NCI-H1694 (cell line): ENCODE results near the gene BPIFA1.

Experiments
- DNase-seq: peaks from one replicate; lab custom pipeline; 2025; lab: John Stamatoyannopoulos, UW

Gene BPIFA1

DNA sequence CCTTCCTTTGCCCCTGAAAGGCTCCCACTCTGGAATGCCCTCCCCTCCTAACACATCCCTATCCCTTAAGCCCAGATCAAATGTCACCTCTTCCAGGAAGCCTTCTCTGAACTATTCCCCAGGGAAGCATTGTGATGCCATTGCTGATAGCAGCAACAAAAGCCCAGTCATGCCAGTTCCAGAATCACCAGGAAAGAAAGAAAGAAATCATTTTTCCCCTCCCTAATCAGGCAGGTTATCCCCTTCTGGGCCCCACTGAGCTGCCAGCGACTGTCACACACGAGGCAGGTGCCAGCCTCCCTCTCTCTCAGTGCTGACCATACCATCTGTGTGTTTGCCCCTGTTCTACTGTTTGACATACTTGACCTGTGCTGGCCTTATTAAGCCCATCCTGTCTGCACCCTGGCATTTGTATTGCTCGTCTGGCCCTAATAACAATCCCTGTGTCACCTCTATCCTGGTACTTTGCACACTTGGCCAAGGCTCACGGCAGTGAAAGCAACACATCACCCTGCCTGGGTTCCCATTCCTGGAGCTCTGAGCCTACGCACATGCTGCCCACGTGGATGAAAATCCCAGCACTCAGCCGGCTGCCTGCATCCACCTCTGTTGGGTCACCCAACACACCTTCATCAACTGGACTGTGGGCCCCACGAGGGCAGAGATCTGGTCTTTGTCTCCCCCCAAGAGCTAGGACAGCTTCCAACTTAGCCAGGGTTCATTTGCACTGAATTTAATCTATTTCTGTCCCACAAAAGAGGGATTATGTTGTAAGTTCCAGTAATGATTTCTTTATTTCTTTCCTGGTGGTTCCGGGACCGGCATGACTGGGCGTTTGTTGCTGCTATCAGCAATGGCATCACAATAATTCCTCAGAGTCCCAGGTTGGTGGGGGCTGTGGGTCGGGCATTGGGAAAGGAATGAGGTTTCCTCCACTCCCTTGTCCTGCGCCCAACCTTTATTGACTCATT is 42.0 kb downstream of the BPIFA1 start:
- DNase-seq = no peak

- DNase-seq = no peak
Observed at GRCh38 chr20:33278700-33279099, 42.9 kb downstream of the BPIFA1 start.

- DNase-seq = no peak
Observed at GRCh38 chr20:33279261-33279910, 43.6 kb downstream of the BPIFA1 start.

DNA sequence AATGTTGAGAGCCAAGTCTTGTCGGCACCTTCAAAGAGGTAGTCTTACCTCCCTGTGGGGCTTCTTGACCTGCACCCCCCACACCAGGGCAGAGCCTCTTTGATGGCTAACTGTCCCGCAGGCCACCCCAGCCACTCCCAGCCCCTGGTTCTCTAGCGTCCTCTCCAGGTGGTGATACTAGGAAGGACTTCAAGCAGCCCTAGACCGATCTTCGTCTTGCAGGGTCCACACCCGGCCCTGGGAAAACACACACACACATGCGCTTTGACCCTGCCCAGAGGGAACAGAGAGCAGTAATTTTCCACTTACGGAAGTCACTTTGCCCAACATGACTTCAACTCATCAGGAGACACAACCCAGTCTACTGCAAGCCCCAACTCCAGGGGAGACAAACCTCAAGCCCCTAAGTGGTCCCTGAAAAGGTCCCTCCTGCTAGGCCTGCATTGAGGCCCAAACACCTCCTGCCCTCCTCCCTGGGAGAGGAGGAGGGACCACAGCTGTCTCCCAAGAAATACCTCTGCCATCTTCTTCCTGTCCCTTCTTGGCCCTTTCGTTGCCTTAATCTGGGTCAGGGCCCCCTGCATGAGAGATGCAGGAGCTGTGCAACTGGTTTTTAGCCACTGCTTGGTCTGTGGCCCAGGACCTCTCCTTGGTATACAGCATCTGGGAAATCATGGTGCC is 44.3 kb downstream of the BPIFA1 start:
- DNase-seq = no peak

- no peak for DNase-seq
Observed at GRCh38 chr20:33280775-33281174, 45.0 kb downstream of the BPIFA1 start.

- DNase-seq = no peak
Observed at GRCh38 chr20:33281550-33282146, 45.9 kb downstream of the BPIFA1 start.

DNA sequence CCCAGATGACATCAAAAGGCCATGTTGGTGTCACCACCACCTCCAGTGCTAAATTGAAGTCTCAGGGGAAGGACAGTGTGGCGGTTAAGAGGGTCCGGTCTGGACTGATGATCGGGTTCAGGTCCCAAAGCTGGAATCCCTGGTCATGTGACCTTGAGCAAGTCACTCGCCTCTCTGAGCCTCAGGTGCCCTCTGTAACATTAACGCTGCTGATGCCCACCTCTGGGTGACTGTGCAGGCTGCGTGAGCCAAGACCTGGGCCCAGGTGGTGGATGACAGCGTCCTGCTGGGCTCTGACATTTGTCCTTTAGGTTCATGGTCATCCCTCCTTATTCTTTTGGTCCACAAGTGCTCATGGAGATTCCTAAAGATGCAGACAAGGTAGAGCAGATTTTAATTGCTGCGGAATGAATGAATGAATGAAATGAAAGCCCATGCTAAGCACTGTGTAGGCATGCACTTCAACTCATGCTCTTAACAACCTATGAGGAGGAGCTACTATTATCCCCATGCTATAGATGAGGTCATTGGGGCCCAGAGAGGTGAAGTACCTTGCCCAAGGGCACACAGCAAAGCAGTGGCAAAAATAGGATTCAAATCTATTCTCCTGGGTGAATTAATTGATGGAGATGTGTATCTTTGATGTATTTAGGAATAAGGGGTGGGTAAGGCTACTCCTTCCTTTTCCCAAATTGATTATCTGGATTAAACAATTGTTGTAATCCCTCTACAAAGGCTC is 46.6 kb downstream of the BPIFA1 start:
- no peak for DNase-seq

DNA sequence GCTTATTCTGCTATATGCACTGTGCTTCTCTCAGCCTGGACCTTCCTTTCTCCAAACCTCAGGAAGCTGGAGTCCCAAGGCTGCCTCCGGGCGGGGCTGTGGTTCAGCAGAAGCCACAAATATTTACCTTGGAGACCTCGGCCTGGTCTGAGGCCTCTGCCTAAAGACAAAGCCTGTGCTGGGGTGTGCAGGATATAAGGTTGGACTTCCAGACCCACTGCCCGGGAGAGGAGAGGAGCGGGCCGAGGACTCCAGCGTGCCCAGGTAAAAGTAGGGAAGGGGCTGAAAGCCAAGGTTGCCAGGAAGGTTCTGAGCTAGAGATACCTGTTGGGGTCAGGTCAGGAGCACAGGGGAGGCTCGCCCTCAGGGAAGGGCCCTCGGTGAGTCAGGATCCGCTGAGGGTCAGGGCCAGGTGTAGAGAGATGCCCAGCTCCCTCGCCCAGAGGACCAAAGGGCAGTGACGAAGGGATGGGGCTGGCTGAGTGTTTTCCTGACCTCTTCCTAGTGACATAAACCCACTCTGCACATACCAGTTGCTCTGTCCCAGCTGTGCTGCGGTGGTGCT is 47.3 kb downstream of the BPIFA1 start, which contains the start of gene BPIFB1:
Gene BPIFB1, plus strand, starts transcription at position 224 of the 565 bp plus-strand sequence. CDS start 2,860 bp downstream, outside the sequence.
- DNase-seq = no peak

DNA sequence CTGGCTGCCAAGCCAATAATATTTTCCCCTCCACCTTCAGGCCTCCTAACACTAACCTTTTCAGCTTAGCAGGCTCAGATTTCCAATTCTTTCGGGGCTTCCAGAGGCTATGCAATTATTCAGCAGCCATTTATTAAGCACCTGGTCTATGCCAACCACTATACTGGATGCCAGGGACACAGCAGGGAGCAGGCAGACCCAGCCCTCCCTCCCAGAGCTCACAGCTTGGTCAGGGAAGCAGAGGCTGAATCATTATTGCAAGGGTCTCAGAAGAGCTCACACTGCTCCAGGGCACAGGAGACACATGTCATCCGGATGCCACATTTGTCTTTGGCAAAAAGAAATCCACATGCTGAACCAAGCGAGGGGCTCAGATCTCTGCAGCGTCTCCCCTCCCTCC is 48.5 kb downstream of the BPIFA1 start:
- DNase-seq = no peak

DNA sequence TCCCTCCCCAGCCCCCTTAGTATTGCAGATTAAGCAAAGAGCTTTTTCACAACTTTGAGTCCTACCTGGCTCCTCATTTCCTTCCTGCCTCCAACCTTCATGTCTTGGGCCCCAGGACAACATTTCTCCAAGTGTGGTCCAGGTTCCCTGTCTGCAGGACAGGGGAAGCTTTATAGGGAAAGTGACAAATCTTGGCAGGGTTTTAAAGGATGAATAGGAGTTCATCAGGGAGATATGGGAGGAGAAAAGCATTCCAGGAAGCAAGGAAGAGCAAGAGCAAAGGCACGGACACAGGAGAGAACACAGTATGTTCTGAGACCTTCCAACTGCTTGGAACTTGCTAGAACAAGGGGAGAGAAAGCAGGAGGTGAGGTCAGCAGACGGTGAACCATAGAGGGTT is 49.1 kb downstream of the BPIFA1 start:
- no peak for DNase-seq

GRCh38 chr20:33285861-33286495 is 50.2 kb downstream of the BPIFA1 start:
- no peak for DNase-seq

DNA sequence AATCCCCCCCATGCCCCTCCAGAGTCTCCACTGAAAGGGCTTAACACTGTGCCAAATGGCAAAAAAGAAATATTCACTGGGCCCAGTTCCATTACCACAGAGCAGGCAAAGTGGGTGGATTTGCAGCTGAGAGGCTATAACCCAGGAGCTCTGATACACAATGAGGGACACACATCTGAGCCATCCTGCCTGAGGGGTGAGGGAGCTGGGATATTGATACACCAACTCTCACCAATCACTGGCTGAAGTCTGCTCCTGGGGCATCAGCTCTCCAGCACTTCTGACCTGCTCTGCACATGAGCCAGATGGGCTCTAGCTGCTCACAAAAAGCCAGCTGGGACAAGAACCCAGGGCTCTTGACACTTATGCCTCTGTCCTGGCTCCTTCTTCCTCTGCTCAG is 52.1 kb downstream of the BPIFA1 start:
- no peak for DNase-seq

- no peak for DNase-seq
Observed at GRCh38 chr20:33290852-33291251, 55.1 kb downstream of the BPIFA1 start.

DNA sequence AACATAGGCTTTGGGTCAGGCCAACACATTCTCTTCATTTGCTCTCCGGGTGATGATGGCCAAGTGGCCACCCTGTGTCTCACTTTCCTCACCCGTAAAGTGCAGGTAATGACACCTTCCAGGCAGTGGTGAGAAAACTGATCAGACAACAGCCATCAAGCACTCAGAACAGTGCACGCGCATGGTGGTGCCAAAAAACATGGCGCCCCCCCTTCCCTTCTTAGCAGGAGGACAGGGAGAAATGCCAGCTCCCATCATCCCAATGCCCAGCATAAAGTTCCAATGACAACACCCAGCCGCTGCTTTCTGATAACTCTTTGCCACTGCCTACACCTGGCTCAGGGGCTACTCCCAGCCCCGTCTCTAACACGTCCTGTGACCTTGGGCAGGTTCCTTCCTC is 55.6 kb downstream of the BPIFA1 start:
- no peak for DNase-seq

DNA sequence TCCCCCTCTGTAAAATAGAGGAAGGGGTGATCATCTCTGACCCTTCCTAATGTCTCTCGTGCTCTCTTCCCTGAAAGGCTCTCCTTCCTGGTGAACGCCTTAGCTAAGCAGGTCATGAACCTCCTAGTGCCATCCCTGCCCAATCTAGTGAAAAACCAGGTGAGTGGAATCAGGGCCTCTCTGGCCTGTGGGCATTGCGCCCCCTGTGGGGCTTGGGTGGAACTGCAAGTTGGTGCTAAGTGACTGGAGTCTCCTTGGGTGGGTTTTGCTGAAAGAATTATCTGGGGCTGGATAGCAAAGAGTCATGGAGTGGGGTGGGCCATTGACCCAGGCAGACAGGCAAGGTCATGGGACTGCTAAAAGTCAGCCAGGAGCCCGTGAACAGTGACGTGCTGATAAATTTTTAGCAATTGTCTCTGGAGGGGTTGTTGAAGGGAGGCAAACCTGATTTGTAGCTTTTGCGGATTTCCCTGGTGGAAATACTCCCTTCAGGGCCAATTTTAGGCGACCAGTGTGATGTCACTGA is 56.1 kb downstream of the BPIFA1 start:
- peak; percentile 23 for DNase-seq
